ENCODE measurements around the gene RAB3C. TPM values are rescaled to one million over a fixed set of nuclear protein-coding genes. Genes with fewer than 3 reads are reported as not detected.

Gene RAB3C
- total RNA-seq = 39.8 TPM

GRCh38 chr5:58582803-58583491, at the start of gene RAB3C:
Gene RAB3C, plus strand, starts transcription at chr5:58583075. Its CDS starts 134 bp downstream, at chr5:58583209.

Other genes starting within 250 kb of the RAB3C start
- 546 TPM for gene PLK2, start 123.0 kb upstream of the RAB3C start, total RNA-seq
- not detected for gene GAPT, start 91.6 kb upstream of the RAB3C start, total RNA-seq

Measured in parietal lobe (tissue), 1 donor.